K562 (cell line): ENCODE results near the gene METTL22. TPM values are rescaled to one million over a fixed set of nuclear protein-coding genes. Genes with fewer than 3 reads are reported as not detected.

Experiments used
- ATAC-seq: fragments of 200-7000 bp; cut with Tn5 transposase; 3 replicates; pipeline ENCODE4 v1.9.1; 2020; ENCODE audit warnings: moderate library complexity
- BruUV-seq: library from RNA; stranded (reverse); fragments of 400-500 nt; replicated peaks from 2 replicates; lab custom pipeline; 2021; lab: Mats Ljungman, UMichigan
- CTCF ChIA-PET: fragments of 300-600 bp; formaldehyde crosslinking; extraction: SDS; loops from one replicate; lab custom pipeline; 2021; ENCODE audit warnings: low intra/inter-chr PET ratio; lab: Yijun Ruan, JAX
- POLR2A ChIA-PET: fragments of 300-600, 350-650 bp; sonication (Branson Sonifier 250); formaldehyde crosslinking; extraction: SDS; loops from one replicate; lab custom pipeline; 2021; ENCODE audit warnings: antibody characterized with exemption, inconsistent platforms; lab: Yijun Ruan, JAX
- DNase-seq, 4 experiments: peaks; one replicate each; pipeline versions ENCODE4 v3.0.0 to v3.0.0-alpha.2; 2011 to 2018; ENCODE audit warnings: low spot score in 3 of 4, mixed read lengths in 3 of 4; ENCODE audit errors: extremely low read depth in 1 of 4
- FAIRE-seq: peaks from 2 replicates; lab custom pipeline; 2011; peaks lifted over from hg19 to GRCh38; lab: Jason Lieb, UNC
- H2AFZ ChIP-seq: 2 replicates; pipeline ENCODE4 v1.6.0; 2011; ENCODE audit warnings: low read depth, low read length, control low read depth, inconsistent platforms
- H3K27ac ChIP-seq: fragments of 200-600 bp; 3 replicates; pipeline ENCODE4 v1.8.0; 2011; ENCODE audit warnings: low read depth, mild to moderate bottlenecking, control low read depth, inconsistent platforms, low read length, moderate library complexity, mixed read lengths; ENCODE audit errors: extremely low read depth
- H3K27me3 ChIP-seq, 2 experiments: fragments of 300-600 bp in 1 of 2; 2 replicates in 1 of 2; 3 replicates in 1 of 2; pipeline versions ENCODE4 v1.6.0 to v1.8.0; 2011; ENCODE audit warnings: inconsistent platforms in 2 of 2, low read length in 2 of 2, mild to moderate bottlenecking in 1 of 2, mixed read lengths in 1 of 2, moderate library complexity in 1 of 2; ENCODE audit not compliant: control insufficient read depth in 2 of 2, insufficient read depth in 2 of 2
- H3K36me3 ChIP-seq: fragments of 300-600 bp; 3 replicates; pipeline ENCODE4 v1.8.0; 2011; ENCODE audit warnings: mild to moderate bottlenecking, low read length, inconsistent platforms; ENCODE audit not compliant: control insufficient read depth, insufficient read depth
- H3K4me1 ChIP-seq, 2 experiments: fragments of 200-600 bp in 1 of 2; replicated peaks in 1 of 2; 2 replicates in 1 of 2; 3 replicates in 1 of 2; pipeline versions ENCODE4 v1.5.1 to v1.8.0; 2011; ENCODE audit warnings: inconsistent platforms in 2 of 2, low read length in 2 of 2, mild to moderate bottlenecking in 1 of 2, mixed read lengths in 1 of 2, moderate library complexity in 1 of 2; ENCODE audit not compliant: control insufficient read depth in 2 of 2, insufficient read depth in 2 of 2
- H3K4me2 ChIP-seq: 2 replicates; pipeline ENCODE4 v1.6.1; 2011; ENCODE audit warnings: low read length, control low read depth, inconsistent platforms, mixed read lengths; ENCODE audit not compliant: insufficient read depth
- H3K4me3 ChIP-seq: fragments of 200-600 bp; sonication (generic), shearing (Covaris generic); 2 replicates; pipeline ENCODE4 v1.5.1; 2016; ENCODE audit warnings: control low read depth, inconsistent platforms
- H3K79me2 ChIP-seq: fragments of 200-600 bp; 3 replicates; pipeline ENCODE4 v1.8.0; 2011; ENCODE audit warnings: low read length, inconsistent platforms; ENCODE audit not compliant: control insufficient read depth, insufficient read depth
- H3K9ac ChIP-seq, 2 experiments: 2 replicates each; pipeline versions ENCODE4 v1.6.0 to v1.6.1; 2011; ENCODE audit warnings: low read depth in 2 of 2, low read length in 2 of 2, control low read depth in 1 of 2, inconsistent platforms in 1 of 2, mild to moderate bottlenecking in 1 of 2, mixed read lengths in 1 of 2; ENCODE audit not compliant: insufficient read depth in 1 of 2
- H3K9me1 ChIP-seq: one replicate; pipeline ENCODE4 v1.6.0; 2011; ENCODE audit warnings: inconsistent platforms, mild to moderate bottlenecking, low read length, moderate library complexity; ENCODE audit not compliant: control insufficient read depth, insufficient read depth
- H3K9me3 ChIP-seq: replicated peaks from 2 replicates; pipeline ENCODE4 v1.5.1; 2011; ENCODE audit warnings: low read depth, low read length, inconsistent platforms; ENCODE audit not compliant: control insufficient read depth, insufficient read depth
- H4K20me1 ChIP-seq: replicated peaks from 2 replicates; pipeline ENCODE4 v1.6.1; 2011; ENCODE audit warnings: low read length, inconsistent platforms, mixed read lengths; ENCODE audit not compliant: control insufficient read depth, insufficient read depth
- BCL6 ChIP-seq: fragments of 250-450 bp; sonication (Bioruptor Pico); IDR thresholded peaks from 2 replicates; pipeline ENCODE4 v1.4.0; 2020
- GMEB1 ChIP-seq: fragments of 250-450 bp; sonication (Bioruptor Pico); IDR thresholded peaks from 2 replicates; pipeline ENCODE4 v1.4.0; 2020; ENCODE audit warnings: mild to moderate bottlenecking
- JUNB ChIP-seq: fragments of 450-650 bp; formaldehyde crosslinking; conservative IDR thresholded peaks from 2 replicates; pipeline ENCODE4 v1.4.0; 2020; ENCODE audit warnings: mild to moderate bottlenecking
- MYNN ChIP-seq, 2 experiments: sonication (generic); formaldehyde crosslinking in 1 of 2; IDR thresholded peaks; 2 replicates each; pipeline versions ENCODE4 v1.5.0 to v1.6.1; 2016 to 2020; ENCODE audit warnings: antibody characterized with exemption in 1 of 2, missing genetic modification reagents in 1 of 2
- NCOA6 ChIP-seq: fragments of 450-650 bp; IDR thresholded peaks from 2 replicates; pipeline ENCODE4 v1.6.1; 2017; ENCODE audit warnings: mild to moderate bottlenecking
- SMAD3 ChIP-seq: fragments of 450-650 bp; formaldehyde crosslinking; conservative IDR thresholded peaks from 2 replicates; pipeline ENCODE4 v1.4.0; 2020; ENCODE audit warnings: mild to moderate bottlenecking
- ZNF282 ChIP-seq: sonication (generic); formaldehyde crosslinking; IDR thresholded peaks from 2 replicates; pipeline ENCODE4 v1.8.1; 2023; ENCODE audit warnings: missing genetic modification reagents
- ZNF318 ChIP-seq, 2 experiments: fragments of 450-650 bp; IDR thresholded peaks; 2 replicates each; pipeline ENCODE4 v1.6.1; 2016; ENCODE audit warnings: mild to moderate bottlenecking in 2 of 2, borderline replicate concordance in 1 of 2, low read depth in 1 of 2, moderate library complexity in 1 of 2
- ZNF639 ChIP-seq, 2 experiments: fragments of 200-800 bp in 1 of 2; sonication (Bioruptor generic) in 1 of 2; sonication (generic) in 1 of 2; formaldehyde crosslinking in 1 of 2; IDR thresholded peaks in 1 of 2; conservative IDR thresholded peaks in 1 of 2; 2 replicates each; pipeline versions ENCODE4 v1.5.0 to v1.6.1; 2016 to 2020; ENCODE audit warnings: missing compliant biosample characterization in 1 of 2, missing genetic modification characterization in 1 of 2, missing genetic modification reagents in 1 of 2
- ZNF75A ChIP-seq: fragments of 450-650 bp; formaldehyde crosslinking; IDR thresholded peaks from 2 replicates; pipeline ENCODE4 v1.4.0; 2020; ENCODE audit warnings: mild to moderate bottlenecking
- WGBS: fragments of 100-300 bp; shearing (Covaris generic); methylation state at CpG from one replicate; pipeline ENCODE4 v1.1.6; 2016; ENCODE audit warnings: low coverage, mixed read lengths; ENCODE audit not compliant: insufficient coverage; ENCODE audit errors: missing lambda C conversion rate; 5-methylcytosine and 5-hydroxymethylcytosine counted together
- in situ Hi-C: fragments of 300-500 bp; cut with MboI; formaldehyde crosslinking; loops from 4 replicates; pipeline ENCODE4 v1.15.0; 2018; ENCODE audit warnings: inconsistent platforms, mixed read lengths
- intact Hi-C: fragments of 100-400 bp; cut with micrococcal nuclease; formaldehyde crosslinking; loops from 2 replicates; pipeline ENCODE4 v1.14.2; 2022
- polyA plus RNA-seq, 8 experiments: library from polyadenylated mRNA; depleted of rRNA in 4 of 8; stranded (reverse) in 5 of 8; unstranded in 3 of 8; fragments of >200 nt; fragmentation: Nextera tagmentation in 2 of 8; fragmentation: Illumina TruSeq in 1 of 8; extraction: Ambion mirVana in 2 of 8; extraction: Trizol in 1 of 8; gene quantifications; 2 replicates each; pipeline versions ENCODE4 v1.2.1 to v1.2.3, GENCODE V29; 2011 to 2014; ENCODE audit warnings: inconsistent platforms in 1 of 8, missing spikeins in 1 of 8
- total RNA-seq, 7 experiments: library from RNA; depleted of rRNA in 6 of 7; stranded (reverse); fragments of >200 nt in 6 of 7; fragmentation: Illumina TruSeq in 2 of 7; extraction: Trizol in 2 of 7; gene quantifications; 2 replicates each; pipeline versions ENCODE4 v1.2.1 to v1.2.3, GENCODE V29; 2011 to 2021; ENCODE audit warnings: low replicate concordance in 1 of 7

Gene METTL22
- total and polyA plus RNA-seq, 9 of the 15 experiments (the other 6 are each of a cell fraction or from before 2014, with no cell fraction given), result 6.9 to 33.2 (median 18.5) TPM

DNA sequence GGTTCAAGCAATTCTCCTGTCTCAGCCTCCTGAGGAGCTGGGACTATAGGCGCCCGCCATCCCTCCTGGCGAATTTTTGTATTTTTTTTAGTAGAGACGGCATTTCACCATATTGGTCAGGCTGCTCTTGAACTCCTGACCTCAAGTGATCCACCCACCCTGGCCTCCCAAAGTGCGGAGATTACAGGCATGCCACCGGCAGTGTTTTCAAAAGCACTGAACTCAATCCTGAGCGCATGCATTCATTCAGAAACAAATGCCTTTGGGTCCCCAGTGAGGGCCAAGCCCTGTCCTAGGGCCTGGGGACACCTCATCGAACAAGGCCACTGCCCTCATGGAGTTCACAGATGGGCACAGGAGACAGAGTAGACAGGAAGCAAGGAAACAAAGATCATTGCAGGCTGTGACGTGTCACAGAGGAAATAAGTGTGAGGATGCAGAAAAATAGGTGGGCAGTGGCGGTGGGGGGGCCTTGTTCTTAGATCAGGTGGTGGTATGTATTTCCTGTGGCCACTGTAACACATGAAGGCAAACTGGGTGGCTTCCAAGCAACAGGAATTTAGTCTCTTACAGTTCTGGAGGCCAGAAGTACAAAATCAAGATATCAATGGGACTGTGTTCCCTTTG, 43.7 kb upstream of the METTL22 start:
- H2AFZ ChIP-seq, result no peak overlapping the region
- no peak for TF ChIP-seq SMAD3 (CRISPR knock-in tag)
- TF ChIP-seq BCL6 (CRISPR knock-in tag), result no peak
- TF ChIP-seq ZNF318 (IDR thresholded peaks at IDR 0.05; ENCODE audit: borderline replicate concordance in 1 of 2, low read depth in 1 of 2), result no peak
- TF ChIP-seq MYNN (IDR thresholded peaks at IDR 0.05), result no peak
- TF ChIP-seq MYNN (CRISPR knock-in tag; IDR thresholded peaks at IDR 0.05), result no peak
- no peak for TF ChIP-seq GMEB1
- no peak for TF ChIP-seq NCOA6
- TF ChIP-seq ZNF282 (CRISPR knock-in tag), result no peak
- no peak for TF ChIP-seq ZNF75A (CRISPR knock-in tag)
- no peak for TF ChIP-seq ZNF639 (CRISPR knock-in tag; conservative IDR thresholded peaks at IDR 0.05 in 1 of 2, IDR thresholded peaks at IDR 0.05 in 1 of 2)
- no peak for TF ChIP-seq JUNB

More for the DNA sequence above, 43.7 kb upstream of the METTL22 start:
- no peaks in the 10 kb centered on the region for H3K9me1 ChIP-seq
- H3K9me3 ChIP-seq, result no peaks in the 10 kb centered on the region
- ChIA-PET POLR2A (interaction anchor here (0.8 kb wide), 1 partner anchor 249 kb away, joined by 3 read pairs; no protein-coding TSS in a partner anchor), CTCF (no interaction called here)
- ATAC-seq (no peak), FAIRE-seq (no peak), DNase-seq (no peak)
- H3K36me3 ChIP-seq, result no peaks in the 10 kb centered on the region
- no TSS peak for BruUV-seq
- 2% methylated on average over 10 of the region's 10 CpGs for WGBS
- H4K20me1 ChIP-seq, result 0 out of 2 replicates have a peak, but pooled peaks cover 5% of the 10 kb centered on the region
- in situ Hi-C loops, result no loop called here
- no peaks in the 10 kb centered on the region; a peak in 1 of 5 replicates for H3K4me1 ChIP-seq
- no peak overlapping the region for H3K27ac ChIP-seq
- no peak overlapping the region for H3K9ac ChIP-seq
- peaks cover 3 to 26% of the 10 kb centered on the region in 2 experiments; a peak in 4 of 5 replicates for H3K27me3 ChIP-seq
- H3K79me2 ChIP-seq, result no peaks in the 10 kb centered on the region
- H3K4me2 ChIP-seq, result no peak overlapping the region
- no peak overlapping the region for H3K4me3 ChIP-seq
- intact Hi-C loops, result no loop called here
